Vagina (tissue), 2 donors: ENCODE measurements around the gene SCARF1. TPM values are rescaled to one million over a fixed set of nuclear protein-coding genes. Genes with fewer than 3 reads are reported as not detected.

Source experiments
- DNase-seq, 2 donors: peaks; one replicate each; pipeline ENCODE4 v3.0.0-alpha.2; 2017; ENCODE audit errors: extremely low spot score in 2 of 2
- H3K27ac ChIP-seq: fragments of 200-600 bp; sonication (generic); one replicate; pipeline ENCODE4 v1.5.1; 2019
- H3K27me3 ChIP-seq: fragments of 200-600 bp; sonication (generic); one replicate; pipeline ENCODE4 v1.5.1; 2019
- H3K36me3 ChIP-seq, 2 donors: fragments of 200-600 bp; sonication (generic); one replicate each; pipeline ENCODE4 v1.5.1; 2017 to 2019
- H3K4me1 ChIP-seq: fragments of 200-600 bp; sonication (generic); one replicate; pipeline ENCODE4 v1.5.1; 2019
- H3K4me3 ChIP-seq, 2 donors: fragments of 200-600 bp; sonication (generic); 1 replicate in 1 of 2; 2 replicates in 1 of 2; pipeline ENCODE4 v1.5.1; 2016 to 2019
- H3K9me3 ChIP-seq: fragments of 200-600 bp; sonication (generic); one replicate; pipeline ENCODE4 v1.5.1; 2019
- POLR2A ChIP-seq, 2 donors: fragments of 450-650 bp; IDR thresholded peaks; one replicate each; pipeline ENCODE4 v1.6.1; 2017; ENCODE audit warnings: antibody characterized with exemption in 2 of 2, mild to moderate bottlenecking in 2 of 2, moderate library complexity in 2 of 2
- POLR2AphosphoS5 ChIP-seq, 2 donors: sonication (generic); formaldehyde crosslinking; IDR thresholded peaks; one replicate each; pipeline ENCODE4 v1.9.0; 2017; ENCODE audit warnings: antibody characterized with exemption in 2 of 2, mild to moderate bottlenecking in 2 of 2, low read depth in 1 of 2; ENCODE audit not compliant: insufficient read depth in 1 of 2
- intact Hi-C: fragments of 100-400 bp; cut with DNase I; formaldehyde crosslinking; loops from one replicate; pipeline ENCODE4 v1.15.1; 2023
- total RNA-seq: library from RNA; depleted of rRNA; stranded (reverse); fragments of >200 nt; gene quantifications from one replicate; pipeline ENCODE4 v1.2.3, GENCODE V29; 2016
- TF ChIP-seq, protein P1 (sequence below), 3 experiments: fragments of 450-650 bp in 2 of 3; fragments of 200-600 bp in 1 of 3; sonication (generic) in 1 of 3; IDR thresholded peaks; one replicate each; pipeline ENCODE4 v1.5.1; 2017 to 2019; ENCODE audit warnings: antibody characterized with exemption in 3 of 3, mild to moderate bottlenecking in 2 of 3, moderate library complexity in 2 of 3

The SCARF1 gene
- total RNA-seq, 1 donor from 2014 or later: 26.3 TPM

DNA sequence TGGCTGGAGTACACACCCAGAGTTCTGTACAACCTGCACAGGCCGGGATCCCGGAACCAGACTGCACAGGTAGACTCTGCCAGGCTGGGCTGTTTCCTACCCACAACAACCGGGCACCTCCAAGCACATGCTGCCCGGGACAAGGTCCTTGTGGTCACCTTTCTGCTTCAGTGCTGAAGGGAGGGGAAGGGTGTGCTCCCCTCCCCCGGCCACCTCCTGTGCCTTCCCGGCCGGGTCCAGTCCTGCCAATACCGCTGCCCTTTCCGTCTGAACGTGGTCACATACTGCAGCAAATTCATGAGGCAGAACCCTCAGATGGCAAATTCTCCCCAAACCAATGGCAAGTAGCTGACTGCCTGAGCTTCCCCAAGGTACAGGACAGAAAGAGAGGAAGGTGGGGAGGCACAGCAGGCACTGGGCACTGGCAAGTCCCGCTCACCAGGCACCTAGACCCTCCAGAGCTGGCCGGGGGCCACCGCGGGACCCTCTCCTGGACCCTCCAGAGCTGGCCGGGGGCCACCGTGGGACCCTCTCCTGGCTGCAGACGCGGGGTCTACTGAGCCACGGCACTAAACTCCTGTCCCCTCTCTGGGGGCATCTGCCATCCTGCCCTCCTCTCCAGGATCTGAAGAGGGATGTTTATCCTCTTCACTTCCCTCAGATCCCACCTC is 39.7 kb downstream of the SCARF1 start:
- no peak for DNase-seq
- Histone ChIP-seq H3K4me1 (no peaks in the 10 kb centered on the region), H3K4me3 (no peak overlapping the region), H3K36me3 (no peaks in the 10 kb centered on the region), H3K27me3 (no peaks in the 10 kb centered on the region), H3K27ac (no peak overlapping the region), H3K9me3 (no peaks in the 10 kb centered on the region)
- TF ChIP-seq POLR2A (IDR thresholded peaks at IDR 0.05): no peak
- TF ChIP-seq, protein P1, sequence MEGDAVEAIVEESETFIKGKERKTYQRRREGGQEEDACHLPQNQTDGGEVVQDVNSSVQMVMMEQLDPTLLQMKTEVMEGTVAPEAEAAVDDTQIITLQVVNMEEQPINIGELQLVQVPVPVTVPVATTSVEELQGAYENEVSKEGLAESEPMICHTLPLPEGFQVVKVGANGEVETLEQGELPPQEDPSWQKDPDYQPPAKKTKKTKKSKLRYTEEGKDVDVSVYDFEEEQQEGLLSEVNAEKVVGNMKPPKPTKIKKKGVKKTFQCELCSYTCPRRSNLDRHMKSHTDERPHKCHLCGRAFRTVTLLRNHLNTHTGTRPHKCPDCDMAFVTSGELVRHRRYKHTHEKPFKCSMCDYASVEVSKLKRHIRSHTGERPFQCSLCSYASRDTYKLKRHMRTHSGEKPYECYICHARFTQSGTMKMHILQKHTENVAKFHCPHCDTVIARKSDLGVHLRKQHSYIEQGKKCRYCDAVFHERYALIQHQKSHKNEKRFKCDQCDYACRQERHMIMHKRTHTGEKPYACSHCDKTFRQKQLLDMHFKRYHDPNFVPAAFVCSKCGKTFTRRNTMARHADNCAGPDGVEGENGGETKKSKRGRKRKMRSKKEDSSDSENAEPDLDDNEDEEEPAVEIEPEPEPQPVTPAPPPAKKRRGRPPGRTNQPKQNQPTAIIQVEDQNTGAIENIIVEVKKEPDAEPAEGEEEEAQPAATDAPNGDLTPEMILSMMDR (IDR thresholded peaks at IDR 0.05): no peak
- TF ChIP-seq POLR2AphosphoS5 (IDR thresholded peaks at IDR 0.05; ENCODE audit: insufficient read depth in 1 of 2, low read depth in 1 of 2): no peak
- intact Hi-C loops: no loop called here

DNA sequence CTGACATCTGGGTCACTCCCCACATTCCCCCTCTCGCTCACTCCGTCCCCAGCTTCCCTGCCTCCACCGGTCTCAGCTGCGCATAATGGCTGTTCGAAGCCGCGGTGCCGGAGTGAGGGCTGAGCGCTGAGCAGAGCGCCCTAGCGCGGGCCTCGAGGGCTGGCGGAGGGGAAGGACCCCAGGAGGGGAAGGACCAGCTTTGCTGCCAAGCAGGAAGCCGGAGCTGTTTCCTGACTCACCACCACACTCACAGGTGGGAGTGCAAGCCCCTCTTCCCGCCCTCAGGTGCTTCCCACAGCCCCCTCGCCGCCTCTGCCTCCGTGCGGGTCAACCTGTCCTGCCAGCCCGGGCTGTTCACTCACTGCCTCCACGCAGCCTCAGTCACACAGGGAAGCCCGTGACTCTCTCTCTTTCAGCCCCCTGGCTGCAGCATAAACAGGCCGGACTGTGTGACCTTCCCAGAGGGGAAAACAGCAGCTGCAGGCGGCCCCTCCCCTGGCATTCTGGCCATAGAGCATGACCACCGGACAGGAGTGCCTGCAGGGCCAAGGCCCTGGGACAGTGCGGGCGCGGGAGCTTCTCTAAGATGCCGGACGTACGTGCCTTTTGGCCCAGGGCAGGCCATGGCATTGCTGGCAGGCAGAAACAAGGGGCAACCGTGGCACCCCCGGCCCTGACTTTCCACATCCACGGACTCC is 40.6 kb downstream of the SCARF1 start:
- no peak for TF ChIP-seq POLR2A (IDR thresholded peaks at IDR 0.05)
- TF ChIP-seq, protein P1 (IDR thresholded peaks at IDR 0.05): no peak
- no peak for TF ChIP-seq POLR2AphosphoS5 (IDR thresholded peaks at IDR 0.05; ENCODE audit: insufficient read depth in 1 of 2, low read depth in 1 of 2)
- Histone ChIP-seq H3K27me3 (no peaks in the 10 kb centered on the region), H3K27ac (no peak overlapping the region), H3K36me3 (no peaks in the 10 kb centered on the region), H3K4me1 (no peaks in the 10 kb centered on the region), H3K4me3 (no peak overlapping the region), H3K9me3 (no peaks in the 10 kb centered on the region)
- intact Hi-C loops: no loop called here
- no peak for DNase-seq

DNA sequence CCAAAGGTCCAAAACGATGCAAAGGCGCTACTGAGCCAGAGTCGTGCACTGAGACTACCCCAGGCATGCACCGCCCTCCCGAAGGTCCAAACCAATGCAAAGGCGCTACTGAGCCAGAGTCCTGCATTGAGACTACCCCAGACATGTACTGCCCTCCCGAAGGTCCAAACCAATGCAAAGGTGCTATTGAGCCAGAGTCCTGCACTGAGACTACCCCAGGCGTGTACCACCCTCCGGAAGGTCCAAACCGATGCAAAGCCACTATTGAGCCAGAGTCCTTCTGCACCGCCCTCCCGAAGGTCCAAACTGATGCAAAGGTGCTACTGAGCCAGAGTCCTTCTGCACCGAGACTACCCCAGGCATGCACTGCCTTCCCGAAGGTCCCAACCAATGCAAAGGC is 44.0 kb downstream of the SCARF1 start:
- Histone ChIP-seq H3K27ac (no peak overlapping the region), H3K4me3 (no peak overlapping the region), H3K27me3 (no peaks in the 10 kb centered on the region), H3K9me3 (no peaks in the 10 kb centered on the region), H3K36me3 (no peaks in the 10 kb centered on the region), H3K4me1 (no peaks in the 10 kb centered on the region)
- intact Hi-C loops: no loop called here
- TF ChIP-seq POLR2AphosphoS5 (IDR thresholded peaks at IDR 0.05; ENCODE audit: insufficient read depth in 1 of 2, low read depth in 1 of 2) (no peak), POLR2A (IDR thresholded peaks at IDR 0.05) (no peak)
- TF ChIP-seq, protein P1 (IDR thresholded peaks at IDR 0.05): no peak
- no peak for DNase-seq

DNA sequence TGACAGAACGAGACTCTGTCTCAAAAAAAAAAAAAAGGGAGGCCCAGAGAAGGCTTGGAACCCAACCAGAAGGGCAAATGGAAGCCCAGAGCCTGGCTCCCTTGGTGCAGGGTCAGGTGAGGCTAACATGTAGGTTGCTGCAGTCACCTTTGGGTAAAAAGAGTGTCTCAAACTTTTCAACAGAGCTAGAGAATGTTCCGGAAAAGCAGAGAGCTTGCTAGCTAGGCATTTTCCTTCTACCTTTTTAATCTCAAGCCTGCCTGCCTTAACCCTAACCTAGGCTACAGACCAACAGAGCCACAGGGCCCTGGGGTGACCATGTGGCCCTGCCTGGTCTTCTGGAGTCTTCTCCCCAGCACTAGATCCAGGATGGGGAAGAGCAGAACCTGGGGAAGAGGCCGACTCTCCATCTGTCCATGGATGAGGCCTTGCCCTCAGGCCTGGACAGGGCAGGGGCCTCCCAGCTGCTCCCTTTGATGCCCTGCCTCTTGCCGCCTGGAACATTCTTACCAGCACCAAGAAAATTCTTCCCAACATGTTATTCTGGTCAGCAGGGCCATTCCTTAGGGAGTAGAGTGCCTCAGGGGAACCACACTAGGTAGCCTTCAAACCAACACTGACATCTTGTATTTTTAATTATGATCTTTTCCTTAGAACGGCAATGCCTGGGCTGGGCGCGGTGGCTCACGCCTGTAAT is 47.0 kb downstream of the SCARF1 start:
- no peak overlapping the region for H3K27ac ChIP-seq
- no peak overlapping the region for H3K4me3 ChIP-seq
- no peaks in the 10 kb centered on the region for H3K27me3 ChIP-seq
- no peaks in the 10 kb centered on the region for H3K36me3 ChIP-seq
- no peak for DNase-seq
- no peaks in the 10 kb centered on the region for H3K9me3 ChIP-seq
- H3K4me1 ChIP-seq: no peaks in the 10 kb centered on the region
- intact Hi-C loops: no loop called here
- TF ChIP-seq, protein P1 (IDR thresholded peaks at IDR 0.05): no peak
- no peak for TF ChIP-seq POLR2AphosphoS5 (IDR thresholded peaks at IDR 0.05; ENCODE audit: insufficient read depth in 1 of 2, low read depth in 1 of 2)
- no peak for TF ChIP-seq POLR2A (IDR thresholded peaks at IDR 0.05)
